K562 (cell line): ENCODE data around the gene GEMIN4. TPM values are rescaled to one million over a fixed set of nuclear protein-coding genes. Genes with fewer than 3 reads are reported as not detected.
"Not testable (repeated sequence)": the region's sequence is repeated elsewhere in the genome, so short reads cannot be mapped to it uniquely, and the experiment has no call there.

Experiments
- ATAC-seq: fragments of 200-7000 bp; cut with Tn5 transposase; 3 replicates; pipeline ENCODE4 v1.9.1; 2020; ENCODE audit warnings: moderate library complexity
- BruUV-seq: library from RNA; stranded (reverse); fragments of 400-500 nt; replicated peaks from 2 replicates; lab custom pipeline; 2021; lab: Mats Ljungman, UMichigan
- CTCF ChIA-PET: fragments of 300-600 bp; formaldehyde crosslinking; extraction: SDS; loops from one replicate; lab custom pipeline; 2021; ENCODE audit warnings: low intra/inter-chr PET ratio; lab: Yijun Ruan, JAX
- POLR2A ChIA-PET: fragments of 300-600, 350-650 bp; sonication (Branson Sonifier 250); formaldehyde crosslinking; extraction: SDS; loops from one replicate; lab custom pipeline; 2021; ENCODE audit warnings: antibody characterized with exemption, inconsistent platforms; lab: Yijun Ruan, JAX
- DNase-seq, 4 experiments: peaks; one replicate each; pipeline versions ENCODE4 v3.0.0 to v3.0.0-alpha.2; 2011 to 2018; ENCODE audit warnings: low spot score in 3 of 4, mixed read lengths in 3 of 4; ENCODE audit errors: extremely low read depth in 1 of 4
- FAIRE-seq: peaks from 2 replicates; lab custom pipeline; 2011; peaks lifted over from hg19 to GRCh38; lab: Jason Lieb, UNC
- H2AFZ ChIP-seq: 2 replicates; pipeline ENCODE4 v1.6.0; 2011; ENCODE audit warnings: low read depth, low read length, control low read depth, inconsistent platforms
- H3K27ac ChIP-seq: fragments of 200-600 bp; 3 replicates; pipeline ENCODE4 v1.8.0; 2011; ENCODE audit warnings: low read depth, mild to moderate bottlenecking, control low read depth, inconsistent platforms, low read length, moderate library complexity, mixed read lengths; ENCODE audit errors: extremely low read depth
- H3K27me3 ChIP-seq, 2 experiments: fragments of 300-600 bp in 1 of 2; 2 replicates in 1 of 2; 3 replicates in 1 of 2; pipeline versions ENCODE4 v1.6.0 to v1.8.0; 2011; ENCODE audit warnings: inconsistent platforms in 2 of 2, low read length in 2 of 2, mild to moderate bottlenecking in 1 of 2, mixed read lengths in 1 of 2, moderate library complexity in 1 of 2; ENCODE audit not compliant: control insufficient read depth in 2 of 2, insufficient read depth in 2 of 2
- H3K36me3 ChIP-seq: fragments of 300-600 bp; 3 replicates; pipeline ENCODE4 v1.8.0; 2011; ENCODE audit warnings: mild to moderate bottlenecking, low read length, inconsistent platforms; ENCODE audit not compliant: control insufficient read depth, insufficient read depth
- H3K4me1 ChIP-seq, 2 experiments: fragments of 200-600 bp in 1 of 2; replicated peaks in 1 of 2; 2 replicates in 1 of 2; 3 replicates in 1 of 2; pipeline versions ENCODE4 v1.5.1 to v1.8.0; 2011; ENCODE audit warnings: inconsistent platforms in 2 of 2, low read length in 2 of 2, mild to moderate bottlenecking in 1 of 2, mixed read lengths in 1 of 2, moderate library complexity in 1 of 2; ENCODE audit not compliant: control insufficient read depth in 2 of 2, insufficient read depth in 2 of 2
- H3K4me2 ChIP-seq: 2 replicates; pipeline ENCODE4 v1.6.1; 2011; ENCODE audit warnings: low read length, control low read depth, inconsistent platforms, mixed read lengths; ENCODE audit not compliant: insufficient read depth
- H3K4me3 ChIP-seq: fragments of 200-600 bp; sonication (generic), shearing (Covaris generic); 2 replicates; pipeline ENCODE4 v1.5.1; 2016; ENCODE audit warnings: control low read depth, inconsistent platforms
- H3K79me2 ChIP-seq: fragments of 200-600 bp; 3 replicates; pipeline ENCODE4 v1.8.0; 2011; ENCODE audit warnings: low read length, inconsistent platforms; ENCODE audit not compliant: control insufficient read depth, insufficient read depth
- H3K9ac ChIP-seq, 2 experiments: 2 replicates each; pipeline versions ENCODE4 v1.6.0 to v1.6.1; 2011; ENCODE audit warnings: low read depth in 2 of 2, low read length in 2 of 2, control low read depth in 1 of 2, inconsistent platforms in 1 of 2, mild to moderate bottlenecking in 1 of 2, mixed read lengths in 1 of 2; ENCODE audit not compliant: insufficient read depth in 1 of 2
- H3K9me1 ChIP-seq: one replicate; pipeline ENCODE4 v1.6.0; 2011; ENCODE audit warnings: inconsistent platforms, mild to moderate bottlenecking, low read length, moderate library complexity; ENCODE audit not compliant: control insufficient read depth, insufficient read depth
- H3K9me3 ChIP-seq: replicated peaks from 2 replicates; pipeline ENCODE4 v1.5.1; 2011; ENCODE audit warnings: low read depth, low read length, inconsistent platforms; ENCODE audit not compliant: control insufficient read depth, insufficient read depth
- H4K20me1 ChIP-seq: replicated peaks from 2 replicates; pipeline ENCODE4 v1.6.1; 2011; ENCODE audit warnings: low read length, inconsistent platforms, mixed read lengths; ENCODE audit not compliant: control insufficient read depth, insufficient read depth
- MCM3 ChIP-seq: fragments of 450-650 bp; IDR thresholded peaks from 2 replicates; pipeline ENCODE4 v1.6.1; 2016
- NR1H2 ChIP-seq: sonication (generic); formaldehyde crosslinking; IDR thresholded peaks from 2 replicates; pipeline ENCODE4 v1.4.0; 2020; ENCODE audit warnings: mild to moderate bottlenecking, missing genetic modification reagents
- WGBS: fragments of 100-300 bp; shearing (Covaris generic); methylation state at CpG from one replicate; pipeline ENCODE4 v1.1.6; 2016; ENCODE audit warnings: low coverage, mixed read lengths; ENCODE audit not compliant: insufficient coverage; ENCODE audit errors: missing lambda C conversion rate; 5-methylcytosine and 5-hydroxymethylcytosine counted together
- in situ Hi-C: fragments of 300-500 bp; cut with MboI; formaldehyde crosslinking; loops from 4 replicates; pipeline ENCODE4 v1.15.0; 2018; ENCODE audit warnings: inconsistent platforms, mixed read lengths
- intact Hi-C: fragments of 100-400 bp; cut with micrococcal nuclease; formaldehyde crosslinking; loops from 2 replicates; pipeline ENCODE4 v1.14.2; 2022
- polyA plus RNA-seq, 8 experiments: library from polyadenylated mRNA; depleted of rRNA in 4 of 8; stranded (reverse) in 5 of 8; unstranded in 3 of 8; fragments of >200 nt; fragmentation: Nextera tagmentation in 2 of 8; fragmentation: Illumina TruSeq in 1 of 8; extraction: Ambion mirVana in 2 of 8; extraction: Trizol in 1 of 8; gene quantifications; 2 replicates each; pipeline versions ENCODE4 v1.2.1 to v1.2.3, GENCODE V29; 2011 to 2014; ENCODE audit warnings: inconsistent platforms in 1 of 8, missing spikeins in 1 of 8
- total RNA-seq, 7 experiments: library from RNA; depleted of rRNA in 6 of 7; stranded (reverse); fragments of >200 nt in 6 of 7; fragmentation: Illumina TruSeq in 2 of 7; extraction: Trizol in 2 of 7; gene quantifications; 2 replicates each; pipeline versions ENCODE4 v1.2.1 to v1.2.3, GENCODE V29; 2011 to 2021; ENCODE audit warnings: low replicate concordance in 1 of 7
- TF ChIP-seq, protein P1 (sequence below): fragments of 450-650 bp; IDR thresholded peaks from 2 replicates; pipeline ENCODE4 v1.6.1; 2018; ENCODE audit not compliant: partially characterized antibody

GEMIN4 gene
- total and polyA plus RNA-seq, 9 of the 15 experiments (the other 6 are each of a cell fraction or from before 2014, with no cell fraction given), result 1.8 to 42.5 (median 10.8) TPM

DNA sequence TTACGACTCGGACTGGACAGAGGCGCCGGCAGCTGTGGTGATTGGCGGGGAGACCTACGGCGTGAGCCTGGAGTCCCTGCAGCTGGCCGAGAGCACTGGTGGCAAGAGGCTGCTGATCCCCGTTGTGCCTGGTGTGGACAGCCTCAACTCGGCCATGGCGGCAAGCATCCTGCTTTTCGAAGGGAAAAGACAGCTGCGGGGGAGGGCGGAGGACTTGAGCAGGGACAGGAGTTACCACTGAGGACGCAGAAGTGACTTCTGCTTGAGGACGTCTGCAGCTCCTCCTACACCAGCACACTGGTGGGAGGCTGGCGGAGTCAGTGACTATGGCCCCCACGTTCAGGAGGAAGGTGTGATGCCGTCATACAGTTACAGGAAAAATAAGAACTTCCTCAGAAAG lies 39.8 kb upstream of the GEMIN4 start (continued):
- no peak for TF ChIP-seq NR1H2 (CRISPR knock-in tag)
- TF ChIP-seq MCM3, result no peak
- TF ChIP-seq, protein P1, sequence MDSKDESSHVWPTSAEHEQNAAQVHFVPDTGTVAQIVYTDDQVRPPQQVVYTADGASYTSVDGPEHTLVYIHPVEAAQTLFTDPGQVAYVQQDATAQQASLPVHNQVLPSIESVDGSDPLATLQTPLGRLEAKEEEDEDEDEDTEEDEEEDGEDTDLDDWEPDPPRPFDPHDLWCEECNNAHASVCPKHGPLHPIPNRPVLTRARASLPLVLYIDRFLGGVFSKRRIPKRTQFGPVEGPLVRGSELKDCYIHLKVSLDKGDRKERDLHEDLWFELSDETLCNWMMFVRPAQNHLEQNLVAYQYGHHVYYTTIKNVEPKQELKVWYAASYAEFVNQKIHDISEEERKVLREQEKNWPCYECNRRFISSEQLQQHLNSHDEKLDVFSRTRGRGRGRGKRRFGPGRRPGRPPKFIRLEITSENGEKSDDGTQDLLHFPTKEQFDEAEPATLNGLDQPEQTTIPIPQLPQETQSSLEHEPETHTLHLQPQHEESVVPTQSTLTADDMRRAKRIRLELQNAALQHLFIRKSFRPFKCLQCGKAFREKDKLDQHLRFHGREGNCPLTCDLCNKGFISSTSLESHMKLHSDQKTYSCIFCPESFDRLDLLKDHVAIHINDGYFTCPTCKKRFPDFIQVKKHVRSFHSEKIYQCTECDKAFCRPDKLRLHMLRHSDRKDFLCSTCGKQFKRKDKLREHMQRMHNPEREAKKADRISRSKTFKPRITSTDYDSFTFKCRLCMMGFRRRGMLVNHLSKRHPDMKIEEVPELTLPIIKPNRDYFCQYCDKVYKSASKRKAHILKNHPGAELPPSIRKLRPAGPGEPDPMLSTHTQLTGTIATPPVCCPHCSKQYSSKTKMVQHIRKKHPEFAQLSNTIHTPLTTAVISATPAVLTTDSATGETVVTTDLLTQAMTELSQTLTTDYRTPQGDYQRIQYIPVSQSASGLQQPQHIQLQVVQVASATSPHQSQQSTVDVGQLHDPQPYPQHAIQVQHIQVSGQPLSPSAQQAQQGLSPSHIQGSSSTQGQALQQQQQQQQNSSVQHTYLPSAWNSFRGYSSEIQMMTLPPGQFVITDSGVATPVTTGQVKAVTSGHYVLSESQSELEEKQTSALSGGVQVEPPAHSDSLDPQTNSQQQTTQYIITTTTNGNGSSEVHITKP, result no peak

DNA sequence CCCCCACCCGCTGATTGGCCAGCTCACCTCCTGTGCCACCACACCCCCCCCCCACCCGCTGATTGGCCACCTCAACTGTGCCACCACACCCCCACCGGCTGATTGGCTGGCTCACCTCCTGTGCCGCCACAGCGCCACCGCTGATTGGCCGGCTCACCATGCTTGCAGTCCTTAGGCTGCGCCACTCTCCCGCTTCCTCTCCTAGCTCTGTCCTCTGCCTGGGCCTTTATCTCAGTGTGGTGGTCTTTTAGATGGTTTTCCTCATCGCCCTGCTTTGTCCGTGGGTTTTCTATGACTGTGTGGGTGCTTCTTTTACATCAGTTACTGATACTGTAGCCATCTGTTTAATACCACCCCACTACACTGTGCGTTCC lies 38.8 kb upstream of the GEMIN4 start:
- FAIRE-seq, ATAC-seq, DNase-seq, H2AFZ ChIP-seq, intact Hi-C loops, H3K4me3 ChIP-seq, POLR2A ChIA-PET, H3K27ac ChIP-seq, BruUV-seq, H3K9me3 ChIP-seq, H3K79me2 ChIP-seq, H3K4me1 ChIP-seq, H3K9me1 ChIP-seq, H3K9ac ChIP-seq, CTCF ChIA-PET, H3K4me2 ChIP-seq, H3K27me3 ChIP-seq, H4K20me1 ChIP-seq: not testable (repeated sequence)
- H3K36me3 ChIP-seq, result peaks cover 56% of the 10 kb centered on the region; the same call in 2 of the 3 replicates
- in situ Hi-C loops, result loop anchor here (5.0 kb wide), 1 partner anchor 266 kb away; no protein-coding TSS in a partner anchor
- WGBS, result 97% methylated on average over 3 of the region's 12 CpGs
